A549 (cell line): ENCODE results near the gene UIMC1. TPM values are rescaled to one million over a fixed set of nuclear protein-coding genes. Genes with fewer than 3 reads are reported as not detected.

Experiments used
- ATAC-seq, 2 experiments: fragments of 200-7000 bp in 1 of 2; fragments of >200 bp in 1 of 2; cut with Nextera tagmentation in 1 of 2; cut with Tn5 transposase in 1 of 2; 3 replicates each; pipeline versions ENCODE4 v1.8.0 to v1.9.1; 2018 to 2020; ENCODE audit warnings: mild to moderate bottlenecking in 1 of 2, moderate library complexity in 1 of 2
- CTCF ChIA-PET: fragments of 300-600 bp; sonication (Branson Sonifier 250); formaldehyde crosslinking; extraction: SDS; loops from one replicate; lab custom pipeline; 2021; ENCODE audit warnings: antibody characterized with exemption, inconsistent platforms; lab: Yijun Ruan, JAX
- POLR2A ChIA-PET: fragments of 350-600 bp; formaldehyde crosslinking; extraction: SDS; loops from one replicate; lab custom pipeline; 2021; ENCODE audit warnings: antibody characterized with exemption, inconsistent platforms; lab: Yijun Ruan, JAX
- DNase-seq, 2 experiments: peaks; one replicate each; pipeline versions ENCODE4 v3.0.0 to v3.0.0-alpha.2; 2011 to 2016; ENCODE audit warnings: low read depth in 1 of 2, low spot score in 1 of 2
- FAIRE-seq: peaks from 2 replicates; lab custom pipeline; 2011; peaks lifted over from hg19 to GRCh38; lab: Jason Lieb, UNC
- H3K27ac ChIP-seq, 2 experiments: fragments of >200 bp; sonication (Bioruptor Twin); formaldehyde crosslinking; 3 replicates each; pipeline ENCODE4 v1.5.1; 2016 to 2017
- H3K4me1 ChIP-seq: fragments of >200 bp; sonication (Bioruptor Twin); formaldehyde crosslinking; 3 replicates; pipeline ENCODE4 v1.6.1; 2016
- H3K4me2 ChIP-seq: fragments of >200 bp; sonication (Bioruptor Twin); formaldehyde crosslinking; 3 replicates; pipeline ENCODE4 v1.6.1; 2016
- H3K4me3 ChIP-seq: fragments of >200 bp; sonication (Bioruptor Twin); formaldehyde crosslinking; 3 replicates; pipeline ENCODE4 v1.5.1; 2016
- H3K9me3 ChIP-seq: fragments of >200 bp; sonication (Bioruptor Twin); formaldehyde crosslinking; 3 replicates; pipeline ENCODE4 v1.6.1; 2016
- BCL3 ChIP-seq: fragments of >200 bp; sonication (Bioruptor Twin); formaldehyde crosslinking; IDR thresholded peaks from 3 replicates; pipeline ENCODE4 v1.6.1; 2016
- CHD2 ChIP-seq: fragments of 150-350 bp; IDR thresholded peaks from 2 replicates; pipeline ENCODE4 v1.6.1; 2014; ENCODE audit warnings: low read length; ENCODE audit not compliant: partially characterized antibody
- ELK1 ChIP-seq: fragments of 150-350 bp; IDR thresholded peaks from 2 replicates; pipeline ENCODE4 v1.6.1; 2014; ENCODE audit warnings: low read depth, mild to moderate bottlenecking, low read length
- EP300 ChIP-seq, 2 experiments: fragments of >200 bp; sonication (Bioruptor Twin); formaldehyde crosslinking; IDR thresholded peaks; 2 replicates in 1 of 2; 3 replicates in 1 of 2; pipeline ENCODE4 v1.6.1; 2016 to 2017
- HES2 ChIP-seq: fragments of >200 bp; sonication (Bioruptor Twin); formaldehyde crosslinking; IDR thresholded peaks from 2 replicates; pipeline ENCODE4 v1.6.1; 2016
- HOXA7 ChIP-seq: fragments of 250-450 bp; sonication (Bioruptor Pico); IDR thresholded peaks from 2 replicates; pipeline ENCODE4 v1.5.0; 2020; ENCODE audit warnings: mild to moderate bottlenecking, moderate library complexity
- HOXB5 ChIP-seq: fragments of 250-450 bp; sonication (Bioruptor Pico); IDR thresholded peaks from 2 replicates; pipeline ENCODE4 v1.5.0; 2020; ENCODE audit warnings: mild to moderate bottlenecking, moderate library complexity
- KDM1A ChIP-seq: fragments of 200-600 bp; sonication (generic); IDR thresholded peaks from 2 replicates; pipeline ENCODE4 v1.6.1; 2016; ENCODE audit warnings: low read depth, mild to moderate bottlenecking
- PHF8 ChIP-seq: fragments of 200-600 bp; sonication (generic); IDR thresholded peaks from 2 replicates; pipeline ENCODE4 v1.6.1; 2016; ENCODE audit warnings: low read depth, mild to moderate bottlenecking, antibody characterized with exemption, moderate library complexity, borderline replicate concordance
- REST ChIP-seq: fragments of 200-600 bp; sonication (generic); IDR thresholded peaks from 2 replicates; pipeline ENCODE4 v1.6.1; 2016; ENCODE audit warnings: antibody characterized with exemption, mild to moderate bottlenecking, moderate library complexity
- RNF2 ChIP-seq: fragments of 200-600 bp; sonication (generic); IDR thresholded peaks from 2 replicates; pipeline ENCODE4 v1.6.1; 2016; ENCODE audit warnings: low read depth, mild to moderate bottlenecking, antibody characterized with exemption, moderate library complexity, borderline replicate concordance
- TP53 ChIP-seq: fragments of 250-450 bp; sonication (Bioruptor Pico); IDR thresholded peaks from 2 replicates; pipeline ENCODE4 v1.5.0; 2021; ENCODE audit warnings: mild to moderate bottlenecking, moderate library complexity
- ZNF302 ChIP-seq: fragments of 250-450 bp; sonication (Bioruptor Pico); IDR thresholded peaks from 2 replicates; pipeline ENCODE4 v1.9.0; 2021; ENCODE audit warnings: inconsistent platforms, mild to moderate bottlenecking, moderate library complexity
- WGBS: methylation state at CpG from one replicate; pipeline ENCODE4 v1.1.6; 2017; ENCODE audit errors: missing lambda C conversion rate; 5-methylcytosine and 5-hydroxymethylcytosine counted together
- polyA plus RNA-seq, 4 experiments: library from polyadenylated mRNA; depleted of rRNA in 3 of 4; stranded (reverse); fragments of >200 nt; fragmentation: RNase III in 1 of 4; extraction: RNeasy Plus Mini Kit Qiagen cat#74134 plus additional on column Dnase treatment in 1 of 4; gene quantifications; 2 replicates in 3 of 4; 3 replicates in 1 of 4; pipeline ENCODE4 v1.2.3, GENCODE V29; 2011 to 2017
- TF ChIP-seq, protein P1 (sequence below): fragments of >200 bp; sonication (Bioruptor Twin); formaldehyde crosslinking; IDR thresholded peaks from 3 replicates; pipeline ENCODE4 v1.5.1; 2016

UIMC1 gene
- polyA plus RNA-seq, 2 of the 4 experiments (the other 2 are of a cell fraction): 47.8 to 52.5 TPM

- FAIRE-seq (no peak), ATAC-seq (no peak), DNase-seq (no peak)
- no peak overlapping the region for H3K4me3 ChIP-seq
- TF ChIP-seq HES2 (no peak), KDM1A (no peak), RNF2 (no peak), HOXB5 (CRISPR knock-in tag) (no peak), BCL3 (no peak), ELK1 (no peak), CHD2 (no peak), HOXA7 (no peak), TP53 (CRISPR knock-in tag) (no peak), EP300 (IDR thresholded peaks at IDR 0.05) (no peak)
- TF ChIP-seq, protein P1, sequence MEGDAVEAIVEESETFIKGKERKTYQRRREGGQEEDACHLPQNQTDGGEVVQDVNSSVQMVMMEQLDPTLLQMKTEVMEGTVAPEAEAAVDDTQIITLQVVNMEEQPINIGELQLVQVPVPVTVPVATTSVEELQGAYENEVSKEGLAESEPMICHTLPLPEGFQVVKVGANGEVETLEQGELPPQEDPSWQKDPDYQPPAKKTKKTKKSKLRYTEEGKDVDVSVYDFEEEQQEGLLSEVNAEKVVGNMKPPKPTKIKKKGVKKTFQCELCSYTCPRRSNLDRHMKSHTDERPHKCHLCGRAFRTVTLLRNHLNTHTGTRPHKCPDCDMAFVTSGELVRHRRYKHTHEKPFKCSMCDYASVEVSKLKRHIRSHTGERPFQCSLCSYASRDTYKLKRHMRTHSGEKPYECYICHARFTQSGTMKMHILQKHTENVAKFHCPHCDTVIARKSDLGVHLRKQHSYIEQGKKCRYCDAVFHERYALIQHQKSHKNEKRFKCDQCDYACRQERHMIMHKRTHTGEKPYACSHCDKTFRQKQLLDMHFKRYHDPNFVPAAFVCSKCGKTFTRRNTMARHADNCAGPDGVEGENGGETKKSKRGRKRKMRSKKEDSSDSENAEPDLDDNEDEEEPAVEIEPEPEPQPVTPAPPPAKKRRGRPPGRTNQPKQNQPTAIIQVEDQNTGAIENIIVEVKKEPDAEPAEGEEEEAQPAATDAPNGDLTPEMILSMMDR: no peak
- H3K4me2 ChIP-seq: no peak overlapping the region
- ChIA-PET POLR2A (no interaction called here), CTCF (no interaction called here)
- no peak overlapping the region for H3K27ac ChIP-seq
- WGBS: 30% methylated on average over 7 of the region's 8 CpGs
- H3K9me3 ChIP-seq: no peaks in the 10 kb centered on the region
- no peaks in the 10 kb centered on the region for H3K4me1 ChIP-seq
Observed at GRCh38 chr5:176856746-176857145, 149.8 kb downstream of the UIMC1 start.

- Histone ChIP-seq H3K4me1 (no peaks in the 10 kb centered on the region), H3K4me2 (no peak overlapping the region), H3K4me3 (no peak overlapping the region), H3K9me3 (no peaks in the 10 kb centered on the region), H3K27ac (no peak overlapping the region)
- DNase-seq (no peak), FAIRE-seq (no peak), ATAC-seq (no peak)
- TF ChIP-seq ZNF302 (CRISPR knock-in tag) (no peak), REST (no peak), CHD2 (no peak), HOXA7 (no peak), PHF8 (no peak), HES2 (no peak)
- ChIA-PET CTCF (interaction anchor here (0.8 to 1.1 kb wide), 2 partner anchors 11 to 14 kb away, joined by 3 read pairs; no protein-coding TSS in a partner anchor), POLR2A (no interaction called here)
- WGBS: 71% methylated on average over 15 of the region's 18 CpGs
Observed at GRCh38 chr5:176855598-176855997, 151.0 kb downstream of the UIMC1 start.

Other genes starting within 250 kb of the UIMC1 start
- 0.03 TPM in 2 replicates for gene UNC5A, start 196.2 kb downstream of the UIMC1 start, polyA plus RNA-seq (2011; rRNA removed)
- 0.07 to 0.17 TPM (median 0.14 TPM) in 3 replicates for gene UNC5A, start 196.2 kb downstream of the UIMC1 start, polyA plus RNA-seq (2017; fragmentation: RNase III; extraction: RNeasy Plus Mini Kit Qiagen cat#74134 plus additional on column Dnase treatment)
- 0.04 TPM in 1 of 2 replicates, not detected in the other for gene HK3, start 107.4 kb downstream of the UIMC1 start, polyA plus RNA-seq (2011; rRNA removed)
- 0.12 to 0.17 TPM in 2 of 3 replicates, not detected in the other for gene HK3, start 107.4 kb downstream of the UIMC1 start, polyA plus RNA-seq (2017; fragmentation: RNase III; extraction: RNeasy Plus Mini Kit Qiagen cat#74134 plus additional on column Dnase treatment)
- gene ZNF346, start 15.9 kb upstream of the UIMC1 start, polyA plus RNA-seq (2011; rRNA removed): 14.1 and 14.9 TPM in 2 replicates
- 12.1 to 13.5 TPM (median 12.5 TPM) in 3 replicates for gene ZNF346, start 15.9 kb upstream of the UIMC1 start, polyA plus RNA-seq (2017; fragmentation: RNase III; extraction: RNeasy Plus Mini Kit Qiagen cat#74134 plus additional on column Dnase treatment)
- gene FGFR4, start 80.1 kb upstream of the UIMC1 start, polyA plus RNA-seq (2011; rRNA removed): 31.8 and 34.7 TPM in 2 replicates
- gene FGFR4, start 80.1 kb upstream of the UIMC1 start, polyA plus RNA-seq (2017; fragmentation: RNase III; extraction: RNeasy Plus Mini Kit Qiagen cat#74134 plus additional on column Dnase treatment): 28.5 to 45.2 TPM (median 39.3 TPM) in 3 replicates
- 35.5 and 38.2 TPM in 2 replicates for gene NSD1, start 127.0 kb upstream of the UIMC1 start, polyA plus RNA-seq (2011; rRNA removed)
- gene NSD1, start 127.0 kb upstream of the UIMC1 start, polyA plus RNA-seq (2017; fragmentation: RNase III; extraction: RNeasy Plus Mini Kit Qiagen cat#74134 plus additional on column Dnase treatment): 15.2 to 16.7 TPM (median 16.3 TPM) in 3 replicates